Skeletal muscle tissue (tissue), 4 donors: Measurements from ENCODE around the gene SYNGR4. TPM values are rescaled to one million over a fixed set of nuclear protein-coding genes. Genes with fewer than 3 reads are reported as not detected.

Experiments
- H3K27ac ChIP-seq: one replicate; pipeline ENCODE4 v1.7.0; 2013; ENCODE audit warnings: mild to moderate bottlenecking, low read depth, low read length, inconsistent platforms
- H3K27me3 ChIP-seq, 3 donors: one replicate each; pipeline ENCODE4 v1.7.0; 2013; ENCODE audit warnings: low read length in 3 of 3; ENCODE audit not compliant: control insufficient read depth in 3 of 3, insufficient read depth in 3 of 3
- H3K36me3 ChIP-seq, 3 donors: one replicate each; pipeline ENCODE4 v1.7.0; 2013; ENCODE audit warnings: low read length in 3 of 3; ENCODE audit not compliant: control insufficient read depth in 3 of 3, insufficient read depth in 3 of 3
- H3K4me1 ChIP-seq, 3 donors: one replicate each; pipeline ENCODE4 v1.7.0; 2013; ENCODE audit warnings: low read length in 3 of 3, mild to moderate bottlenecking in 3 of 3; ENCODE audit not compliant: control insufficient read depth in 3 of 3, insufficient read depth in 3 of 3
- H3K4me3 ChIP-seq, 3 donors: one replicate each; pipeline ENCODE4 v1.7.0; 2013; ENCODE audit warnings: low read length in 3 of 3
- H3K9ac ChIP-seq, 3 donors: one replicate each; pipeline ENCODE4 v1.7.0; 2013; ENCODE audit warnings: low read length in 3 of 3, mild to moderate bottlenecking in 3 of 3, moderate library complexity in 2 of 3, low read depth in 1 of 3
- H3K9me3 ChIP-seq, 3 donors: one replicate each; pipeline ENCODE4 v1.7.0; 2013; ENCODE audit warnings: low read length in 3 of 3; ENCODE audit not compliant: control insufficient read depth in 3 of 3
- total RNA-seq: library from RNA; depleted of rRNA; stranded (reverse); fragments of >200 nt; gene quantifications from one replicate; pipeline ENCODE4 v1.2.3, GENCODE V29; 2014
- donor health status: Osteomylitis.

The SYNGR4 gene
- total RNA-seq, 1 donor from 2014 or later, result not detected

DNA sequence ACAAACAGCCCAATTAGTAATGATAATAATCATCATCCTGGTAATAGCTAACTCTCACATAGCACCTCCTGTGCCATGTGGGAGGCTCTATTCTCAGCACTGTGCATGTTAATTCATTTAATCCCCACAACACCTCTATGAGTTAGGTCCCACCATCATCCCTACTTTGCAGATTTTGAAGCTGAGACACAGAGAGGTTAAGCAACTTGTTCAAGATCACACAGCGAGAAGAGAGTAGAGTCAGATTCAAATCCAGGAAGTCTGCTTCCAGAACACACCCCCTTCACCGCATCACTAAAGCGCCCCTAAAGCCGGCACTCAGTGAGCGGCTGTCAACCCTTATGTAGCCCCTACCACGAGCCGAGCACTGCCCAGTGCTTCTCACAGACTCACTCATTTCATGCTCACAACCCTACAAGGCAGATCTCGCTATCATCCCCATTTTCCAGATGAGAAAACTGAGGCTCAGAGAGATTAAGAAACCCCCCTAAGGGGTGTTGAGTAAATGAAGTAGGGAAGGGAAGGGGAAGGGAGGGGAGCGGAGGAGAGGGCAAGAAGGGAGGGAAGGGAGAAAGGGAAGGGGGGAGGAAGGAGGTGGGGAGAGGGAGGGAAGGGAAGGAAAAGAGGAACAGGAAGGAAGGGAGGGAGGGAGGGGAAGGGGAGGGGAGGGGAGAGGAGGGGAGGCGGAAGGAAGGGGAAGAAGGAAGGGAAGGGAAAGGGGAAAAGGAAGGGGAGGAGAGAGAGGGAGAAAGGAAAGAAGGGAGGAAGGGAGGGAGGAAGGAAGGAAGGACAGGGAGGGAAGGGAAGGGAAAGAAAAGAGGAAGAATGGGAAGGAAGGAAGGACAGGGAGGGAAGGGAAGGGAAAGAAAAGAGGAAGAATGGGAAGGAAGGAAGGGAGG is 22.4 kb upstream of the SYNGR4 start:
- H3K9me3 ChIP-seq, result no peaks in the 10 kb centered on the region
- H3K36me3 ChIP-seq, result peaks cover 5 to 21% (median 13%) of the 10 kb centered on the region in 3 donors
- H3K27me3 ChIP-seq, result no peaks in the 10 kb centered on the region
- H3K27ac ChIP-seq, result peak overlapping the region; percentile 44
- H3K4me3 ChIP-seq, result no peak overlapping the region
- peak overlapping the region in 1 of 3 donors; percentile 23 for H3K9ac ChIP-seq
- H3K4me1 ChIP-seq, result peaks cover 8 to 14% (median 12%) of the 10 kb centered on the region in 3 donors

DNA sequence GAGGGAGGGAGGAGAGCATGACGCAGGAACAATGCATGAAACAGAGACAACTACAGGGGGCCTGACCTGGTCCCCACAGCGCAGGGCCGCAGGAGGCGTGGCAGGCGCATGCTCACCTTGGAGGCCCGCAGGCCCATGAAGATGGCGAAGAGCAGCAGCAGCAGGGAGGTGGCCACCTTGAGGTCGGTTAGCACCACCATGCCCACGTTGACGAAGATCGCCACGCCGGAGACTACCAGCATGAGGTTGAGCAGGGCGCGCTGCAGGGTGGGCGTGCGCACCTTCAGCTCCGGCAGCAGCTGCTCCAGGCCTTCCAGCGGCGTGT is 21.8 kb upstream of the SYNGR4 start:
- Histone ChIP-seq H3K27me3 (no peaks in the 10 kb centered on the region), H3K9me3 (no peaks in the 10 kb centered on the region), H3K4me3 (no peak overlapping the region), H3K36me3 (peaks cover 5 to 21% (median 13%) of the 10 kb centered on the region in 3 donors), H3K4me1 (peaks cover 8 to 14% (median 12%) of the 10 kb centered on the region in 3 donors), H3K9ac (no peak overlapping the region), H3K27ac (no peak overlapping the region)

DNA sequence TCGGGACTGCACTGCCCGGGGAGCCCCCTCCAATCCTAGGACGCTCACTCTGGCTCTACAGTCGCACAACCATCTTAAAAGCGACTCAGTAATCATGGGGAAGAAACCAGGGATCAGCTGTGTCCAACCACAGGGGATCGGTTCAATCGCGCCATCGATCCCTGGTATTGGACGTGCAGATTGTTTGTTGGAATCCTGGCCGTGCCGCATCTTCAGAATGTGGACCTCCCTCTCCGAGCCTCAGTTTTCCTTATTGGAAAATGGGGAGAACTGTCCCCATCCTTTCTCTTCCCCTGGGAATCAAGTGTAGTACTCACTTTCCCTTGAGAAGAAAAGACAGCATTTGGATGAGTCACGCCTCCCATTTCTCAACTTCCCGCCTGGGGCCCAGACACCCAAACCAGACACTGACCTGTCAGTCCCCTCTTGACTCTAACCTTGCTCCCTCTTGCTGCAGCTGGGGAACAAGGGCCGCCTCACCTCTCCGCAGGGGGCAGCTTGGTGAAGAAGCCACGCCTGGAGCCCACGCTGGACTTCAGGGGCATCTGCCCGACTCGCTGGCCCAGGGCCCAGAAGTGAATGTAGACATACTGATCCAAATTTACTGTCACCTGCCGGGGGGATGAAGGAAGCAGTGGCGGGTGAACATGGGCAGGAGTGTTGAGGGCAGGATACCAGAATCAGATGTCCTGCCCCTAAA is 21.2 kb upstream of the SYNGR4 start:
- peaks cover 11 to 17% (median 16%) of the 10 kb centered on the region in 3 donors for H3K4me1 ChIP-seq
- H3K4me3 ChIP-seq, result no peak overlapping the region
- peaks cover 5 to 16% (median 11%) of the 10 kb centered on the region in 3 donors for H3K36me3 ChIP-seq
- no peaks in the 10 kb centered on the region for H3K27me3 ChIP-seq
- no peak overlapping the region for H3K27ac ChIP-seq
- H3K9ac ChIP-seq, result no peak overlapping the region
- no peaks in the 10 kb centered on the region for H3K9me3 ChIP-seq

DNA sequence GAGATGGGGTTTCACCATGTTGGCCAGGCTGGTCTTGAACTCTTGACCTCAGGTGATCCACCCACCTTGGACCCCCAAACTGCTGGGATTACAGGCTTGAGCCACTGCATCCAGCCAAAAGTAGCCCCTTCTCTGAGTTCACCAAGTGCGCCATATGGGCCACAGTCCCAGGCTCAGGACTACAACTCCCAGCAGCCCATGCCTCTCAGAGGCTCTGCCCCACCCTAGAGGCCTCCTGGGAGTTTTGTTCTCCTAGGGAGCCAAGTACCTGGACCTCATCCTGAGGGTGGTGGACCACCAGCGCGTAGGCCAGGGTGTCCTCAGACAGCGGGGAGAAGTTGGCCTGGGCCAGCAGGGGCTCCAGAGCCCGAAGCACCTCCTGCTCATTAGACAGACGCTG is 19.3 kb upstream of the SYNGR4 start:
- H3K9me3 ChIP-seq, result no peaks in the 10 kb centered on the region
- no peak overlapping the region for H3K9ac ChIP-seq
- H3K4me1 ChIP-seq, result peaks cover 18 to 20% (median 19%) of the 10 kb centered on the region in 3 donors
- H3K4me3 ChIP-seq, result no peak overlapping the region
- no peaks in the 10 kb centered on the region for H3K27me3 ChIP-seq
- H3K36me3 ChIP-seq, result peaks cover 5 to 15% (median 7%) of the 10 kb centered on the region in 3 donors
- H3K27ac ChIP-seq, result no peak overlapping the region

DNA sequence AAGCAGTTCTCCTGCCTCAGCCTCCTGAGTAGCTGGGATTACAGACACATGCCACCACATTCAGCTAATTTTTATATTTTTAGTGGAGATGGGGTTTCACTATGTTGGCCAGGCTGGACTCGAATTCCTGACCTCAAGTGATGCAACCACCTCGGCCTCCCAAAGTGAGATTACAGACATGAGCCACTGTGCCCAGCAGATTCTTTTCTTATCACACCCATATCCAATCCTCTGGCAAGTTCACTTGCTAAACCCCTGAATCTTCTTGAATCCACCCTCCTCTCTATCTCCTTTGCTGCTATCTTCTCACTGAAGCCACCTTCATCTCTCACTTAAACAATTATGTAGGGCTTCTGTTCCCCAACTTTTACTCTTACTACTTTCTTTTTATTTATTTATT is 18.0 kb upstream of the SYNGR4 start:
- Histone ChIP-seq H3K4me1 (peaks cover 11 to 12% (median 11%) of the 10 kb centered on the region in 3 donors), H3K9me3 (no peaks in the 10 kb centered on the region), H3K9ac (no peak overlapping the region), H3K36me3 (peaks cover 5 to 15% (median 7%) of the 10 kb centered on the region in 3 donors), H3K27me3 (no peaks in the 10 kb centered on the region), H3K27ac (no peak overlapping the region), H3K4me3 (no peak overlapping the region)

DNA sequence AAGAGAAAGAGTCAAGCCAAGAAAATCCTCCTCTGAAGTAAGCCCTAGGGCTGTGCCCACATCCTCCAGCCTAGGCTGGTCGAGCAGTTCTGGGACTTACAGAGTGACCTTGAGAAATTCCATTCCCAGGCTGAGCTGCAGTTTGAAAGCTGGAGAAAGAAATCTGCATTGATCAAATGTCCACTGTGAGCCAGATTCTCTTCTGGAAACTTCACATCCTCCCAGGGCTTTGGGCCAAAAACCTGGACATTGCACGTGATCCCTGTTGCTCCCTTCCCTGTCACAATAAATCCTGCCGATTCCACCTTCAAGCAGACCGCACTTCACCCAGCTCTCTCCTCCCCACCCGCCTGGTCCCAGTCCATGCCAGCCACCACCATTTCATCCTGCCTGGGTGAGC is 16.1 kb upstream of the SYNGR4 start:
- peaks cover 0 to 7% (median under 1%) of the 10 kb centered on the region in 3 donors for H3K36me3 ChIP-seq
- H3K27ac ChIP-seq, result no peak overlapping the region
- peak overlapping the region in 1 of 3 donors; percentile 25 for H3K9ac ChIP-seq
- peaks cover 6 to 9% (median 7%) of the 10 kb centered on the region in 3 donors for H3K4me1 ChIP-seq
- H3K4me3 ChIP-seq, result no peak overlapping the region
- H3K27me3 ChIP-seq, result no peaks in the 10 kb centered on the region
- no peaks in the 10 kb centered on the region for H3K9me3 ChIP-seq

DNA sequence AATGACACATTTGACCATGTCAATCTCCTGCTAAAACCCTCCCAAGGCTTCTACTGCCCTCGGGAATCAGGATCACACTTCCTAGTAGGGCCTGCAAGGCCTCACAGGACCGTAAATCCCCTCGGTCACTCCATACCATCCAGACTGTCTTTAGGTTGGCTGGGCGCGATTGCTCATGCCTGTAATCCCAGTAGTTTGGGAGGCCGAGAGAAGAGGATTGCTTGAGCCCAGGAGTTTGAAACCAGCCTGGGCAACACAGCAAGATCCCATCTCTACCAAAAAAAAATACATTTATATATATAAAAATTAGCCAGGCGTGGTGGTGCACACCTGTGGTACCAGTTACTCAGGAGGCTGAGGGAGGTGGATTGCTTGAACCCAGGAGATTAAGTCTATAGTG is 15.4 kb upstream of the SYNGR4 start:
- no peak overlapping the region for H3K27ac ChIP-seq
- no peaks in the 10 kb centered on the region for H3K27me3 ChIP-seq
- peaks cover 6 to 9% (median 7%) of the 10 kb centered on the region in 3 donors for H3K4me1 ChIP-seq
- H3K36me3 ChIP-seq, result peaks cover 0 to 3% (median 0%) of the 10 kb centered on the region in 3 donors
- no peak overlapping the region for H3K9ac ChIP-seq
- H3K4me3 ChIP-seq, result no peak overlapping the region
- H3K9me3 ChIP-seq, result no peaks in the 10 kb centered on the region

DNA sequence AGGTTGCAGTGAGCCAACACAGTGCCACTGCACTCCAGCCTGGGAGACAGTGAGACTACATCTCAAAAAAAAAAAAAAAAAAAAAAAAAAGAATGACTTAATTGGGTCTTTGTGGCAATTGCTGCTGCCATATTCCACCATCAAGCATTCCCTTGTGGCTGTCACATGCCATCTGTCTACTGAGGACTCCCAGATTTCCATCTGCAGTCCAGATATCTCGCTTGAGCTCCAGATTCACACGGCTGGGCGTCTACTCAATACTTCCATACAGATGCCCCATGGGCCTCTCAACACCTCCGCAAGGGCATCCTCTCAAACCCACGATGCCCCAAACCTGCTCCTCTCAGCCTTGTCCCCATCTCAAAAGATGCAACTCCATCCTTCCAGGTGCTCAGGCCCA is 13.3 kb upstream of the SYNGR4 start:
- Histone ChIP-seq H3K27me3 (no peaks in the 10 kb centered on the region), H3K36me3 (peaks cover 0 to 3% (median 0%) of the 10 kb centered on the region in 3 donors), H3K4me3 (no peak overlapping the region), H3K27ac (no peak overlapping the region), H3K9ac (no peak overlapping the region), H3K9me3 (no peaks in the 10 kb centered on the region), H3K4me1 (peaks cover 6 to 9% (median 7%) of the 10 kb centered on the region in 3 donors)

DNA sequence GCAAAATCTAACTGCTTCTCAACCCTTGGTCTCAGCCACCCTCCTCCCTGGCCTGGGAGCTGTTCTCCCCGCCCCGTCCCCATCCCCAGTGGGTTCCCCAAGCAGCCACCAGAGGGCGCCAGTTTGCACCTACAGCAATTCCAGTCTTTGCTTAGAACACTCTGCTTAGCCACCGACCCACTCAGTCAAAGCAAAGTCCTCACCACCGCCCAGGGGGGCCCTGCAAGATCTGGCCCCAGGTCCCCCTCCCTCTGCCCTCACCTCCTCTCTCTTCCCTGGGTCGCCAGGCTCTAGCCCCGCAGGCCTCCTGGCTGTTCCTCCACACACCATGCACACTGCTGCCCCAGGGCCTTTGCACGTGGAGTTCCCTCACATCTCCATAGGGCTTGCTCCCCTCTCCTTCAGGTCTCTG is 12.8 kb upstream of the SYNGR4 start:
- Histone ChIP-seq H3K9ac (no peak overlapping the region), H3K4me1 (peaks cover 6 to 9% (median 7%) of the 10 kb centered on the region in 3 donors), H3K9me3 (no peaks in the 10 kb centered on the region), H3K27ac (no peak overlapping the region), H3K4me3 (no peak overlapping the region), H3K36me3 (peaks cover 0 to 3% (median 0%) of the 10 kb centered on the region in 3 donors), H3K27me3 (no peaks in the 10 kb centered on the region)

DNA sequence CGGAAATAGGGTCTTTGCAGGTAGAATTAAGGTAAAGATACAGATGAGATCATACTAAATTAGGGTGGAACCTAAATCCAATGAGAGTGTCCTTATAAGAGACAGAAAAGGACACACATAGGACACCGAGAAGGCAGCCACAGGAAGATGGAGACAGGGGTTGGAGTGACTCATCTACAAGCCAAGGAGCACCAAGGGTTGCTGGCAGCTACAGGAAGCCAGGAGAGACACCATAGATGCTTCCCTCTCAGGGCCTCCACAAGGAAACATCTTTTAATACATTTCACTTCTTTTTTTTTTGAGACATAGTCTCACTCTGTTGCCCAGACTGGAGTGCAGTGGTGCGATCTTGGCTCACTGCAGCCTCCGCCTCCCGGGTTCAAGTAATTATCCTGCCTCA is 10.5 kb upstream of the SYNGR4 start:
- Histone ChIP-seq H3K4me3 (no peak overlapping the region), H3K9me3 (no peaks in the 10 kb centered on the region), H3K9ac (no peak overlapping the region), H3K4me1 (peaks cover 0 to 3% (median 0%) of the 10 kb centered on the region in 3 donors), H3K27me3 (no peaks in the 10 kb centered on the region), H3K36me3 (peaks cover 0 to 3% (median 0%) of the 10 kb centered on the region in 3 donors), H3K27ac (no peak overlapping the region)
